HepG2 (cell line): ENCODE results near the gene TNFRSF1B.

Experiments used
- ARNTL ChIP-seq: sonication (generic); formaldehyde crosslinking; IDR thresholded peaks from 2 replicates; pipeline ENCODE4 v1.4.0; 2020; ENCODE audit warnings: mild to moderate bottlenecking, missing genetic modification reagents
- CENPT ChIP-seq: sonication (generic); formaldehyde crosslinking; IDR thresholded peaks from 2 replicates; pipeline ENCODE4 v1.8.0; 2022; ENCODE audit warnings: low read depth, mild to moderate bottlenecking, moderate library complexity, missing genetic modification reagents
- ETS1 ChIP-seq: sonication (generic); formaldehyde crosslinking; IDR thresholded peaks from 2 replicates; pipeline ENCODE4 v1.4.0; 2020; ENCODE audit warnings: missing genetic modification reagents
- TAF1 ChIP-seq: sonication (generic); formaldehyde crosslinking; IDR thresholded peaks from 2 replicates; pipeline ENCODE4 v1.4.0; 2020; ENCODE audit warnings: missing genetic modification reagents

- TF ChIP-seq ETS1: no peak
- TF ChIP-seq ARNTL (CRISPR knock-in tag): no peak
- no peak for TF ChIP-seq CENPT (CRISPR knock-in tag)
- no peak for TF ChIP-seq TAF1
Observed at GRCh38 chr1:12172042-12172851, 5.5 kb downstream of the TNFRSF1B start.
